Aorta (tissue), 5 donors: ENCODE measurements around the gene RAB39A. TPM values are rescaled to one million over a fixed set of nuclear protein-coding genes. Genes with fewer than 3 reads are reported as not detected.

Source experiments
- ATAC-seq: fragments of 200-7000 bp; cut with Tn5 transposase; one replicate; pipeline ENCODE4 v1.9.1; 2022; ENCODE audit warnings: moderate library complexity; ENCODE audit not compliant: low FRiP score
- DNase-seq, 2 donors: peaks; one replicate each; pipeline ENCODE4 v3.0.0-alpha.2; 2020
- H3K27ac ChIP-seq, 2 donors: one replicate each; pipeline ENCODE4 v1.5.1; 2013; ENCODE audit warnings: low read length in 2 of 2, mild to moderate bottlenecking in 2 of 2, moderate library complexity in 2 of 2, control low read depth in 1 of 2, inconsistent platforms in 1 of 2, low read depth in 1 of 2
- H3K27me3 ChIP-seq, 2 donors: one replicate each; pipeline ENCODE4 v1.6.1; 2013; ENCODE audit warnings: control low read depth in 1 of 2, low read length in 1 of 2, mild to moderate bottlenecking in 1 of 2, moderate library complexity in 1 of 2; ENCODE audit not compliant: insufficient read depth in 2 of 2, control insufficient read depth in 1 of 2
- H3K36me3 ChIP-seq, 2 donors: one replicate each; pipeline ENCODE4 v1.6.1; 2013; ENCODE audit warnings: control low read depth in 1 of 2, low read length in 1 of 2, mild to moderate bottlenecking in 1 of 2; ENCODE audit not compliant: insufficient read depth in 2 of 2, control insufficient read depth in 1 of 2
- H3K4me1 ChIP-seq, 2 donors: one replicate each; pipeline ENCODE4 v1.6.1; 2013; ENCODE audit warnings: low read length in 2 of 2, control low read depth in 1 of 2, mild to moderate bottlenecking in 1 of 2, moderate library complexity in 1 of 2; ENCODE audit not compliant: insufficient read depth in 2 of 2, control insufficient read depth in 1 of 2
- H3K4me3 ChIP-seq, 2 donors: one replicate each; pipeline ENCODE4 v1.5.1; 2013; ENCODE audit warnings: low read length in 2 of 2, control low read depth in 1 of 2, mild to moderate bottlenecking in 1 of 2
- H3K9me3 ChIP-seq: one replicate; pipeline ENCODE4 v1.6.1; 2013; ENCODE audit warnings: mild to moderate bottlenecking, low read length; ENCODE audit not compliant: control insufficient read depth
- WGBS, 2 donors: extraction: QIAGEN DNeasy Blood & Tissue Kit; methylation state at CpG; one replicate each; pipeline ENCODE4 v1.1.7; 2013; 5-methylcytosine and 5-hydroxymethylcytosine counted together
- intact Hi-C, 2 donors: fragments of 100-400 bp; cut with DNase I; formaldehyde crosslinking; loops; one replicate each; pipeline versions ENCODE4 v1.14.2 to v1.15.0; 2022
- polyA plus RNA-seq, 2 donors: library from polyadenylated mRNA; stranded (reverse); fragments of 200-250 nt; gene quantifications; one replicate each; pipeline ENCODE4 v1.2.3, GENCODE V29; 2013
- total RNA-seq, 2 donors: library from RNA; stranded (reverse); fragmentation: NEBNext Ultra II Directional; extraction: Animal tissue kit (Norgen Biotek cat#: 25700); gene quantifications; one replicate each; pipeline ENCODE4 v1.2.1, GENCODE V29; 2021
- donor health status: healthy with polysubstance abuse.
- donor health status: Bipolar disorder and iron deficiency.
- donor health status: DM: no; HTN: no; CAD: no.
- donor health status: DM: no; HTN: no; CAD: no.
- donor health status: DM: yes; HTN: yes; CAD: no.

RAB39A gene
- total and polyA plus RNA-seq, 4 donors = 2.0 to 3.8 (median 2.5) TPM; not detected in 1

DNA sequence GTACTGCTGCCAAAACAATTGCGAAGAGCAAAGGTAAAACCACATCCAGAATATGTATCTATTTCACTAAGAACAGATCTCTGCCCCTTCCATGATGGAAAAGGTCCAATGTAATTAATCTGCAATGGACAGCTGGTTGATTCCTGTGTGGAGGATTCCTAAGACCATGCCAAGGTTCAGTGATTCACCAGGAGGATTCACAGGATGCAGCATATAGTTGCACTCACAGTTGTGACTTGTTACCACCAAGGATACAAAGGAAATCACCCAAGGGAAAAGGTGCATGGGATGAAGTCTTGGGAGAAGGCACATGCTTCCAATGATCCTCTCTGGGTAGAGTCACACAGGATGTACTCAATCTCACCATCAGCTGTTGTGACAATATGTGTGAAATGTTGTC is 45.4 kb downstream of the RAB39A start:
- 95 to 97% methylated on average over 1 of the region's 1 CpG for WGBS, 2 donors
- intact Hi-C loops = no loop called here
- ATAC-seq = no peak

DNA sequence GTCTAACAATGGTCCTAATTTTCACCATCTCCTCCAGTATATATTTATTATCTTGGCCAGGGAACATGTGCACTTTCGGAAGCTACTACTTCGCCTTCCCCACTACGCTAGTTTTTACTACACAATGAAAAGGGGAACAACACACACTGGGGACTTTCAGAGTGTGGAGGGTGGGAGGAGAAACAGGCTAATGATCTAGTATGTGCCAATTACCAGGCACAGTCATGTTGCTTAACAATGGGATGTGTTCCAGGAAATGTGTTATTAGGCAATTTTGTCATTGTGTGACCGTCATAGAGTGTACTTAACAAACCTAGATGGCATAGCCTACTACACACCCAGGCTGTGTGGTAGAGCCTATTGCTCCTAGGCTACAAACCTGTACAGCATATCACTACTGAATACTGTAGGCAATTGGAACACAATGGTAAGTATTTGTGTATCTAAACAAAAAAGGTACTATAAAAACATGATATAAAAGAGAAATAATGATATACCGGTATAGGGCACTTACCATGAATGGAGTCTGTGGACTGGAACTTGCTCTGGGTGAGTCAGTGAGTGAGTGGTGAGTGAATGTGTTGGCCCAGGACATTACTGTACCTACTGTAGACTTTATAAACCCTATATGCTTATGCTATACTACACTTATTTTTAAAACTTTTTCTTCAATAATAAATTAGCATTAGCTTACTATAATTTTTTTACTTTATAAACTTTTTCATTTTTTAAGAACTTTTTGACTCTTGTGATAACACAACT is 60.3 kb downstream of the RAB39A start:
- ATAC-seq (no peak), DNase-seq (no peak)
- no peak overlapping the region for H3K4me3 ChIP-seq
- no peaks in the 10 kb centered on the region for H3K27me3 ChIP-seq
- no peaks in the 10 kb centered on the region for H3K36me3 ChIP-seq
- WGBS, 2 donors = 80 to 82% methylated on average over 5 of the region's 5 CpGs
- no peaks in the 10 kb centered on the region for H3K4me1 ChIP-seq
- no peaks in the 10 kb centered on the region for H3K9me3 ChIP-seq
- intact Hi-C loops = no loop called here
- H3K27ac ChIP-seq = no peak overlapping the region

More for the DNA sequence above, 45.4 kb downstream of the RAB39A start:
- Histone ChIP-seq H3K27ac (no peak overlapping the region), H3K27me3 (no peaks in the 10 kb centered on the region), H3K36me3 (no peaks in the 10 kb centered on the region), H3K9me3 (no peaks in the 10 kb centered on the region), H3K4me3 (no peak overlapping the region), H3K4me1 (no peaks in the 10 kb centered on the region)
- no peak for DNase-seq

DNA sequence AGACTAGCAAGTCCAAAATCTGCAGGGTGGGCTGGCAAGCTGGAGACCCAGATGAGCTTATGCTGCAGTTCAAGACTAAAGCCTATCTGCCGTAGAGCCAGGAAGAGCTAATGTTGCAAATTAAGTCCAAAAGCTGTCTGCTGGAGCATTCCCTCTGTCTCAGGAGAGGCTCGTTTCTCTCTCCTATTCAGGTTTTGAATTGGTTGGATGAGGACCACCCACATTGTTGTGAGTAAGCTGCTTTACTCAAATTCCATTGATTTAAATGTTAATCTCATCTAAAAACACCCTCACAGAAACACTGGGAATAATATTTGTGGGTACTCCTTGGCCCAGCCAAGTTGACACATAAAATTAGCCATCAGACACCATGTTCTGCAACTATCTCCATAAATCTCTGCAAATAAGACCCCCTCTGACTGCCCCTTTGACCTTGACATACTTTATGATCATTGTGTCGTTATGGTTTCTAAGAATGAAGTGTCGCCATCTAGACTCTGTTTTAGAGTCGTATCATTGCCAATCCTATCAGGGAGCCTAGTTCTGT is 63.7 kb downstream of the RAB39A start:
- intact Hi-C loops = no loop called here
- no peaks in the 10 kb centered on the region for H3K4me1 ChIP-seq
- DNase-seq (no peak), ATAC-seq (no peak)
- no peaks in the 10 kb centered on the region for H3K36me3 ChIP-seq
- no peak overlapping the region for H3K4me3 ChIP-seq
- no peak overlapping the region for H3K27ac ChIP-seq
- no peaks in the 10 kb centered on the region for H3K27me3 ChIP-seq
- WGBS, 2 donors = 33 to 43% methylated on average over 5 of the region's 5 CpGs
- no peaks in the 10 kb centered on the region for H3K9me3 ChIP-seq

DNA sequence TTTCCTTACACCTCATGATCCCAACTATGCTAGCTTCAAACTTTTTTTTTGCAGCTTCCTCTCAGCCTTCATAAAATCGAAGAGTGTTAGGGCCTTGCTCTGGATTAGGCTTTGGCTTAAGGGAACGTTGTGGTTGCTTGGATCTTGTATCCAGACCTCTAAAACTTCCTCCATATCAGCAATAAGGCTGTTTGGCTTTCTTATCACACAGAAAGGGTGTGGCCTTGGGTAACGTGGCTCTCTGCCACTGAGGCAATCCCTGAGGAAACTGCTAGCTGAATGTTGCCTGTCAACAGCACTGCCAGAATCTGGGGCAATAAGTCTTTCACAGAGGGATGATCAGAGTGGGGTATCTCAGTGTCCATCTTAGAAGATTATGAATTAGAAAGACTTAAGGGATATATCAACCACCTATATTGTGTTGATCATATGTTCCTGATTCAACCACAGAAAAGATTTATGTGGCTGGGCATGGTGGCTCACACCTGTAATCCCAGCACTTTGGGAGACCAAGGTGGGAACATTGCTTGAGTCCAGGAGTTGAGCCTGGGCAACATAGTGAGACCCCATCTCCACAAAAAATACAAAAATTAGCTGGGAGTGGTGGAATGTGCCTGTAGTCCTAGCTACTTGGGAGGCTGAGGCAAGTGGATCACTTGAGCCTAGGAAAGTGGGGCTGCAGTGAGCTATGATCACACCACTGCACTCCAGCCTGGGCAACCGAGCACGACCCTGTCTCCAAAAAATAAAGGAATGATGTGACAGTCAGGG is 67.9 kb downstream of the RAB39A start:
- Histone ChIP-seq H3K27me3 (no peaks in the 10 kb centered on the region), H3K9me3 (no peaks in the 10 kb centered on the region), H3K4me3 (no peak overlapping the region), H3K36me3 (no peaks in the 10 kb centered on the region), H3K4me1 (no peaks in the 10 kb centered on the region), H3K27ac (no peak overlapping the region)
- intact Hi-C loops = no loop called here
- no peak for DNase-seq
- 44 to 45% methylated on average over 5 of the region's 5 CpGs for WGBS, 2 donors
- no peak for ATAC-seq

DNA sequence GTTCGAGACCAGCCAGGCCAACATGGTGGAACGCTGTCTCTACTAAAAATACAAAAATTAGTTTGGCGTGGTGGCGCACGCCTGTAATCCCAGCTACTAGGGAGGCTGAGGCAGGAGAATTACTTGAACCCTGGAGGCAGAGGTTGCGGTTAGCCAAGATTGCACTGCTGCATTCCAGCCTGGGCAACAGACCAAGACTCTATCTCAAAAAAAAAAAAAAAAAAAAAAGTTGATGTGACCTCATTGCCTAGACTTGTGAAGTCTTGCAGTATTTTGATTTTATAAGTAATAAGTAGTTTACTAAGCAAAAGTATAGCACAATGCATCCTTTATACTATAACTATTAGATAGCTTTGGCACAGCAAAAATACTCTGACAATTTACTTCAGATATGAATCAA is 70.5 kb downstream of the RAB39A start:
- Histone ChIP-seq H3K4me1 (no peaks in the 10 kb centered on the region), H3K9me3 (no peaks in the 10 kb centered on the region), H3K27ac (no peak overlapping the region), H3K36me3 (no peaks in the 10 kb centered on the region), H3K27me3 (no peaks in the 10 kb centered on the region), H3K4me3 (no peak overlapping the region)
- no peak for ATAC-seq
- WGBS, 2 donors = 87 to 90% methylated on average over 6 of the region's 6 CpGs
- intact Hi-C loops = no loop called here
- no peak for DNase-seq

DNA sequence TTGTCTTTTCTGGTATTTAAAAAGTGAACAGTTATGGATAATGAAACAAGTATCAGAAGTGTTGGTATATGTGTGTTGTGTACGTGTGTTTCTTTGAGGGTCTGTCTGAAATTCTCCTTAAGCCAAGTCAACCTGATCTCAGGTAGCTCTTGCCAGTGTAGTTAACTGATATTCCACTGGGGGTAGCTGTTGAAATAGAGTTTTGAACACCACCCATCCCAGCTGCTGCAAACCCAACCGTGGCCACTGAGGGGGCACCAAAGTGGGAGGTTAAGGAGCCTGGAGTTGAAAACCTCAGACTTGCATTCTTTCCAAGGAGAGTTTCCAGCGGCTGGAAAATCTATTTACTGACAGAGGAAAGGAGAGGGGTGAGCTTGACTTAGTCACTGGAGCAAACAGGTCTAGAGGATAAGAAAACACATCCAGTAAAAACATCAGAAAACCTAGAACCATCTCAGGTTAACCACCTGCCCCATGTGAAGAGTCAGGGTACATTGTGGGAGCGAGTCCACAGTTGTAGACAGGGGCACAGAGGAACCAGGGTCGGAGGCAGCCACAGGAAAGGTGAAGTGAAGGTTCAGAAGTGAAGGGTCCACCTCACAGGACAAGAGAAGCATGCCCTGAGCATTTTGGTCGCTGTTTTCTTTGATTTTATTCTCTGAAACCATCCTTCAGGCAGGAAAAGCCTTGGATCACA is 71.7 kb downstream of the RAB39A start:
- Histone ChIP-seq H3K36me3 (no peaks in the 10 kb centered on the region), H3K9me3 (no peaks in the 10 kb centered on the region), H3K27me3 (no peaks in the 10 kb centered on the region), H3K4me1 (no peaks in the 10 kb centered on the region), H3K4me3 (no peak overlapping the region), H3K27ac (no peak overlapping the region)
- WGBS, 2 donors = 37 to 39% methylated on average over 6 of the region's 6 CpGs
- intact Hi-C loops = no loop called here
- ATAC-seq = no peak
- DNase-seq = no peak

DNA sequence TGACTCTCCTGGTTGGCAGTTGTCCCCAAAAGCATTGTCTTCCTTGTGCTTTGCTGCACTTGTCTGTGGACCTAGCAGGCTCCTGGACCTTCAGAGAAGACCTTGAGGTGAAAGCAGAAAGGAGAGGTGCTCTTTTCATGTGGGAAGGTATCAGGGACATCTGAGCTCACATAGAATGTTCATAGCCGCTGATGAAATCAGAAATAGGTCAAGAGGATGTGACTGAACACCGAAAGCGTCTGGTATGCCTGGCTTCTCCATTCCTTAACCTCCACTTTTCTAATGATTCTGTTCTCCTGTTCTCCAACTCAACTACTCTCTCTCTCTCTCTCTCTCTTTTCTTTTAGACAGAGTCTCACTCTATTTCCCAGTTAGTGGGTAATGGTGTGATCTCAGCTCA is 74.2 kb downstream of the RAB39A start:
- Histone ChIP-seq H3K9me3 (no peaks in the 10 kb centered on the region), H3K4me1 (no peaks in the 10 kb centered on the region), H3K36me3 (no peaks in the 10 kb centered on the region), H3K27ac (no peak overlapping the region), H3K4me3 (no peak overlapping the region), H3K27me3 (no peaks in the 10 kb centered on the region)
- intact Hi-C loops = no loop called here
- WGBS, 2 donors = 86 to 87% methylated on average over 3 of the region's 3 CpGs
- ATAC-seq (no peak), DNase-seq (no peak)

DNA sequence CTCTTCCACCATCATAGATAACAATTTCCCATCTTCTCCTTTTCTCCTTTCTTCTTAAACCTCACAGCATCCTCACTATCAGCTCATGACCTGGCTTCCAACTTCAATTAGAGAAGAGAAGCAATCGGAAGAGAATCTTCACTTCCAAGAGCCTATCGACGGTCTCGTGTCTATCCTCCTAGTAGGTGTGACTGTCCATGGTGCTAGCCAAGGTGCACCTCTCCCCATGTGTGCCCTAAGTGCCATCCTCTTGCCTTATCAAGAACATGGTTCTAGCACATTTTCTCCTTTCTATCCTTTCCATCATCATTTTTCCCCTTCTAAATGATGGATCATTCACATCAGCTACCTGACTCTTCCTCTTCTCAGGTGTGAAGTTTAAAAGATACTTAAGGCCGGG is 75.4 kb downstream of the RAB39A start:
- H3K4me1 ChIP-seq = no peaks in the 10 kb centered on the region
- no peaks in the 10 kb centered on the region for H3K9me3 ChIP-seq
- no peaks in the 10 kb centered on the region for H3K36me3 ChIP-seq
- H3K4me3 ChIP-seq = no peak overlapping the region
- H3K27me3 ChIP-seq = no peaks in the 10 kb centered on the region
- intact Hi-C loops = no loop called here
- DNase-seq (no peak), ATAC-seq (no peak)
- no peak overlapping the region for H3K27ac ChIP-seq
- 85 to 94% methylated on average over 5 of the region's 5 CpGs for WGBS, 2 donors
